Germinal center (tissue), 1 donor: ENCODE measurements around the gene HTRA2.
"Not testable (repeated sequence)": the region's sequence is repeated elsewhere in the genome, so short reads cannot be mapped to it uniquely, and the experiment has no call there.

Experiments used
- DNase-seq: peaks from one replicate; pipeline ENCODE4 v3.0.0; 2012; ENCODE audit warnings: mixed read lengths, low spot score

HTRA2 gene

GRCh38 chr2:74529357-74530238 is at the start of gene HTRA2, which contains the start of gene AUP1:
HTRA2 (plus strand) TSS chr2:74529933; CDS start chr2:74530007, 74 bp downstream.
AUP1 (minus strand) TSS chr2:74529706; CDS start chr2:74529629, 77 bp downstream.
- peak; percentile 93 for DNase-seq

GRCh38 chr2:74481431-74481830 is 48.3 kb upstream of the HTRA2 start:
- no peak for DNase-seq

DNA sequence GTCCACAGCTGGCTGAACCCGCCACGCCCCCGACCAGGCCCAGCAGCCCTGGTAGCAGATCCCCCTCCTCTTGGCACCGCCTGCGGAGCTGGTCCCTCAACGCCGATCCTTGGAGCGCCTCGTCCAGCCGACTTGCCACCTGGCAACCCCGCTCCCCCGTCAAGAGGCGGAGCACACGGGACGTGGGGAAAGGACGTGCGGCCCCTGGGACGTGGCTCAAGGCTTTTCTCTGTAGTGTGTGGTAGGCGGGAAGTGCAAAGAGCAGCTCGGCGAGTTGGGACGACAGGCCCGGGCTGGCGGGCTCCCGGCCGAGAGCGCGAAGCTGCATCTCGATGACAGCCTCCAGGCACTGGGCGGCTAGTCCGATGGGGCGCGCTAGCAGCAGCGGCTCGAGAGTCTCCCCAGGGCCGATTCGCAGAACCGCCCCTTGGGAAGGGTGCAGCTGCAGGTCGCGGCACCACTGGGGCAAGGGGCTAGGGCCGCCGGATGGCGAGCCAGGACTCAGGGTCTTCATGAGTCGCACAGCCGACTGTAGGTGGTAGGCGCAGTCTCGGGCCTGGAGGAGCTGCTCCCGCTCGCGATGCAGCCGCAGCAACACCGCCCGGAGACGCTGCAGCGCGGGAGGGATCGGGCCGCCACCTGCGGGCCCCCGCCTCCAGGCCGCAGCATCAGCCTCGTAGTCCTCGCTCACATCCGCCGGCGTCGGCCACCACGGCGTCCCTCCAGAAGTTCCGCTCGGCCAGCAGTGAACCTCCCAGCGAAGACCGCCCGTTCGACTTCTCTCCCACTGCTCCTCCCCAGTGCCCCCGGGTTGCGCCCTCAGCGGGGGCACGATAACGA is 47.6 kb upstream of the HTRA2 start:
- peak; percentile 63 for DNase-seq

- peak; percentile 89 for DNase-seq
Measured at GRCh38 chr2:74482801-74483674, 46.7 kb upstream of the HTRA2 start, which contains the start of the genes CCDC142 and TTC31. CCDC142 (minus strand) TSS chr2:74482998; CDS start chr2:74482837, 161 bp downstream. TTC31 (plus strand) TSS chr2:74483081; CDS start chr2:74483096, 15 bp downstream.

- DNase-seq = not testable (repeated sequence)
Measured at GRCh38 chr2:74483675-74484164, 46.0 kb upstream of the HTRA2 start.

DNA sequence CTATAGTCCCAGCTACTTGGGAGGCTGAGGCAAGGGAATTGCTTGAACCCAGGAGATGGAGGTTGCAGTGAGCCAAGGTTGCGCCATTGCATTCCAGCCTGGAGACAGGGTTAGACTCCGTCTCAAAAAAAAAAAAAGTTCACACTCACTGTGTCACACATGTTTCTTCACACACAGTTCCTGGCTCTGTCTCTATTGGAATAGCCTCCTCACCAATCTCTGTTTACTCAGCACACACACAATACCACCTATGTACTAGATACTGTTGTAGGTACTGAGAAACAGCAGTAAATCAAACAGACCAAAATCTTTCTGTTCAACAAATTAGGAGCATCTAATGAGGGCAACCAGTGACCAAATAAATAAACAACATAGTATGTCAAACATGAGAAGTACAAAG is 43.6 kb upstream of the HTRA2 start:
- DNase-seq = no peak

- DNase-seq = no peak
Measured at GRCh38 chr2:74488643-74489481, 40.9 kb upstream of the HTRA2 start.

- DNase-seq = no peak
Measured at GRCh38 chr2:74489906-74490305, 39.8 kb upstream of the HTRA2 start.

DNA sequence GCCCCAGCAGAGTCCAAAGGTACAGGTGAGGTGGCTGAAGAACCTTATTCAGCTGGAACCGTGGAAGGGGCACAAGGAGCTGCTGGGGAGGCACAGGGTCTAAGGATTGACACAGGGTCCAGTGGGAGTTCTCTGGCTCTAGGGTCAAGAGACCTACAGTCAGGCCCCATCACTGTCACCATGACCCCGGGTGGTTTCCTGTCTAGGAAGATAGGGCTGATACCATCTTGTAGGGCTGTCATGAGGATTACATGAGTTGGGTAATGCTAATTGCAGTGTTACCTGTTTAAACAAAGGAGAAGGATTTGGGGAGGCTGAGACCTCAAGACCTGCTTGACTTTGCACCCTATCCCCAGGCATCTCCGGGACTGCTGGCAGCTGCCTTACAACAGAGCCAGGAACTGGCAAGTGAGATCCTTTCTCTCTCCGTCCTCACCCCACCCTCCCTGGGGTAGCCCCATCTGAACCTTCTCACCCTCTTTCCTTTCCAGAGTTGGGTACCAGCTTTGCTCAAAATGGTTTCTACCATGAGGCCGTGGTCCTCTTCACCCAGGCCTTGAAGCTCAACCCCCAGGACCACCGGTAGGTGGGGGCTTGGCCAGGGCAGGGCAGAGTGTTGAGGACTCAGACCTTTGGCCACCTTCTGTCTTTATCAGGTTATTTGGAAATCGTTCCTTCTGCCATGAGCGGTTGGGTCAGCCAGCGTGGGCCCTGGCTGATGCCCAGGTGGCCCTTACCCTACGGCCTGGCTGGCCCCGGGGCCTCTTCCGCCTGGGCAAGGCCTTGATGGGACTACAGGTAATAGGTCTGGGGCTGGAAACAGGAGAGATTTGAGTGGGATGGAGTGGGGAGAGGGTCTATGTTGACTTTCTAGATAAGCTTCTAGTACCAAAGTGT is 37.8 kb upstream of the HTRA2 start:
- no peak for DNase-seq

GRCh38 chr2:74493546-74493945 is 36.2 kb upstream of the HTRA2 start:
- no peak for DNase-seq

DNA sequence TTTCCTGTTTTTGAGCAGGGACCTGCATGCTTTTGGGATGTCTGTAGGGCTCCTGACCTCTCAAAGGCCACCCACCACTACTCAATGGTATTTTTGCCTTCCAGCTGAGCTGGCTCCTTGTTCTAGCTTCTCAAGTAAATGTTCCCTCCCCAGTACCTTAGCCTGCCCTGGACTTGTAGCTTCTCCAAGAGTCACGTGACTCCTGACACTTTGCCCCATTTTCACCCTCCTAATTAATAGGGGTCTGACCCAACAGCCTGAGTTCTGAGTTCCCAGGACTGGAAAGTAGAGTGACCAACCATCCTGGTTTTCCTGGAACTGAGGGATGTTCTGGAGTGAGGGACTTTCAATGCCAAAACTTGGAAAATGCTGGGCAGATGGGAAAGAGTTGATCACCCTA is 34.3 kb upstream of the HTRA2 start:
- DNase-seq = no peak

DNA sequence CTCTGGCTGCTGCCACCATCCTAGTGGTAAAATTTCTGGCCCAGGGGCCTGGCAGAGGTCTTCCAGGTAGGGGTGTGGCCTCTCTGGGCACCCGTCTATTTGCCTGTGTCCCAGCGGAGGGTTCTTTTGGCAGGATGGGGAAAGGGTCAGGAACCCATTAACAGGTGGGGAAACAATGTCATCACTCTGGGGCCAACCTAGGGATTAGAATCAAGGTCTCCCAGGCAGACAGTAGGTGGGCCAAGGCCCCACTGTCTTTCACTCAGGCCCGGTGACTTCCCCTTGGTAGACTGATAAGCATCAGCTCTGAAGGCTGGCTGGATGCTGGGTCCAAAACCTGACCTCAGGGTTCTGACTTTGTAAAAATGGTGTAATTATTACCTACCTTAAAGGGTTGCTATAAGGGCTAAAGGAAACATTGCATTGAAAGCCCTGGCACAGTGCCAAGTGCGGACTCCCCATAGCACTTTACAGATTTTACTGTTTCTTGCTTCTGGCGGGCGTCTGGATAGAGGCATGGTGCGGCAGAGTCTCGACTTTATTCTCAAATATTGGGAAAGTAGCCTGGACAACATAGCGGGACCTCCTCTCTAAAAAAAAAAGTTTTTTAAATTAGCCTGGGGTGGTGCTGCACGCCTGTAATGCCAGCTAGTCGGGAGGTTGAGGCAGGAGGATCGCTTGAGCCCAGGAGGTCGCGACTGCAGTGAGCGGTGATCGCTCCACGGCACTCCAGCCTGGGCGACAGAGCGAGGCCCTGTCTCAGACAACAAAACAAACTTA is 32.5 kb upstream of the HTRA2 start:
- DNase-seq = no peak

GRCh38 chr2:74497777-74498499 is 31.8 kb upstream of the HTRA2 start:
- no peak for DNase-seq

DNA sequence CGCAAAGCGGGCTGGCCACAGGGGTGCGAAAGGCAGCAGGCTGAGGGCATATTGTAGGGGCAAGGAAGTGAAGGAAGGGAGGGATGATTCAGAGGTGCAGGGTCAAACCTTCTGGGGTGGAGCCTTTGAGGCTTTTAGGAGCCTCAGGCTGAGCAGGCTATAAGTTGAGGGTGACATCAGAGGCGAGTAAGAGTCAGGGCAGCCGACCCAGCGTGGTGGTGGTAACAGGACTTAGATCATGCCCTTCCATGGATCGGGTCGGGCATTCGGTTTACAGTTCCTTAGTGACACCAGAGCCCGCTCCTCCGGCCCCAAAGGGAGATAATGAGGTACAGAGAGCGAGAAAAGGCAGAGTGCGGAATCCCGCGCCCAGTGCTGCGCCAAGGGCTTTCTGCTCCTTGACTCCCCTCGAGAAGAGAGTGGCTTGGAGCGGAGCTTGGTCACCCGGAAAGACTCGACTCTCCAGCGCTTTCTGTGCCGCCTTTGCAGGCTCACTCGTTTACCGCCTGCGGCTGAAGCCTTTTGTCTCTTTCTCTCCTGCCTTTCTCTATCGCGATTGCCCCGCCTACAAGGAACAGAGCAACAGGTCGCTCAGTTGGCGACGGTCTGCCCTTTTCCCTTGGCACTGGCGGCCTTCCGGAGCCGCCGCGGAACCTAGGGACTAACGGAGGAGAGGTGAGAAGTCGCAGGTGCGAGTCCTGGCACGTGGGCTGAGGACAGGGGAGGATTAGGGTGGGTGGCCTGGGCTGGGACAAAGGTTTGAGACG is 31.1 kb upstream of the HTRA2 start:
- DNase-seq = no peak

- no peak for DNase-seq
Measured at GRCh38 chr2:74499267-74499939, 30.3 kb upstream of the HTRA2 start, which contains the start of gene LBX2. LBX2 (minus strand) TSS chr2:74499603; CDS start chr2:74499537, 66 bp downstream.

DNA sequence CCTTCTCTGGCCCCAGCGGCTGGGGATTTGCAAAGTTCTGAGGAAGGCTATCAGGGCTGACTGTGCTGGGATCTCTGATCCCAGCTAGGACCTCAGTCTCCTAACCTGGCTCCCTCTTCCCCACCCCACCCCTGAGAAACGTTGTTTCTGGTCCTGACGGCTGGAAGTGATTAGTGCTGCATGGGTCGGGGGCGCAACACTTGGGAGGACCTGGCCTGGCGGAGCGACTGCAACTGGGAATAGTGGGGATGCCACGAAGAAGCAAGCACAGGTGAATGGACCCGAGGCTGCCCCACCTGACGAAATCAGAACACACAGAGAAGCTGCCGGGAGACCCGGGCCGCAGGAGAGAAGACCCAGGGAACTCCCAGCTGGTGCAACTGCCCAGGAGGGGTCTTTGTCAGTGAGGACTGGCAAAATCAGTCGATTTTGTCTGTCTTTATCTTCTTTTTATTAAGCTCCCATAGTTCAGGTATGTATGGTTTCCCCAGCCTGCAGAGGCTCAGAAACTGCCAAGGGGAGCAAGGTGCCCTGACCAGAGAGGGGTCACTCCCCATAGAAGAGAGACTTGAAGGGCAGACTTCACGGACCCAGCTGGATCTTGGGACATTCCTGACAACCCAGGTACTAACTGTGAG is 29.7 kb upstream of the HTRA2 start:
- DNase-seq = no peak
